Bronchial epithelial cell (primary cell): ENCODE data around the gene MSH2. TPM values are rescaled to one million over a fixed set of nuclear protein-coding genes. Genes with fewer than 3 reads are reported as not detected.
A peak's percentile ranks its signal among the peaks of the same experiment; 100 is the strongest.

Experiments used
- DNase-seq: peaks from one replicate; pipeline ENCODE4 v3.0.0-alpha.2; 2010; ENCODE audit warnings: low read depth
- FAIRE-seq: peaks from 2 replicates; lab custom pipeline; 2011; peaks lifted over from hg19 to GRCh38; lab: Jason Lieb, UNC
- H3K27me3 ChIP-seq: 2 replicates; pipeline ENCODE4 v1.5.1; 2011; ENCODE audit warnings: low read length; ENCODE audit not compliant: control insufficient read depth, insufficient read depth
- H3K36me3 ChIP-seq: 2 replicates; pipeline ENCODE4 v1.5.1; 2011; ENCODE audit warnings: low read length; ENCODE audit not compliant: control insufficient read depth, insufficient read depth
- H3K4me3 ChIP-seq: 2 replicates; pipeline ENCODE4 v1.5.1; 2011; ENCODE audit warnings: mild to moderate bottlenecking, low read depth, low read length, control low read depth
- total RNA-seq: library from RNA; depleted of rRNA; stranded (reverse); fragments of >200 nt; gene quantifications from 2 replicates; pipeline ENCODE4 v1.2.1, GENCODE V29; 2014
- TF ChIP-seq, protein P1 (sequence below): IDR thresholded peaks from 2 replicates; pipeline ENCODE4 v1.5.1; 2011; ENCODE audit warnings: mild to moderate bottlenecking, moderate library complexity, low read length, control low read depth, inconsistent platforms; ENCODE audit not compliant: insufficient read depth, severe bottlenecking

The MSH2 gene
- total RNA-seq, 1 donor from 2014 or later, result 10.0 TPM

DNA sequence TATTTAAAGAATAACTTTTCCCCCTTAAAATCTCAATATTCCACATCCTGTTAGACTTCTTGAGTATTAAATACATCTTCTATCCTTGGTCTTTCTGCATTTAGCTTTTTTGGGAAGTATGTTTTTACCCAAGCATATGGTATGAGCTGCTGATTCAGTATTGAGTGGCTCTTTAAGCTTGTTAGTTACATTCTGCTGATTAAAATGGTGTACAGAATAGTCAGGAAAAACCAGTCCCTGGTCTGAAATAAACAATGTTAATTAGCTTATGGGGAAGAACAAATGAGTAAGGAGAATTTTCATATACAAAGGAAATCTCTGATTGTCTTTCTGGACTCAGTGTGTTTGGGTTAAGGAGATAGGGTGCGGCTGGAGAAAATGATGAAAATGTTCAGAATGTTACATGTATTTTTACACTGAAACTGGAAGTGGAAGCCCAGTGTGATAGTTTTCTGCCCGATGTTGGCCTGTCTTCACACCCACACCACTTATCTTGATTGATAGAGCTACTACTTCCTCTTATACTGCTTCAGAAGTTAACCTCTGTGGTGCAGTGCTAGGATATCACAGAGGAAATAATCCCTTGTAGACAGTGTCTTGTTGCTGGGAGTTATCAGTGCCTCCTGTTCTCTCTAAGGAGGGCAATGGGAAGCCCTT, 84.0 kb downstream of the MSH2 start:
- DNase-seq, result no peak
- TF ChIP-seq, protein P1, sequence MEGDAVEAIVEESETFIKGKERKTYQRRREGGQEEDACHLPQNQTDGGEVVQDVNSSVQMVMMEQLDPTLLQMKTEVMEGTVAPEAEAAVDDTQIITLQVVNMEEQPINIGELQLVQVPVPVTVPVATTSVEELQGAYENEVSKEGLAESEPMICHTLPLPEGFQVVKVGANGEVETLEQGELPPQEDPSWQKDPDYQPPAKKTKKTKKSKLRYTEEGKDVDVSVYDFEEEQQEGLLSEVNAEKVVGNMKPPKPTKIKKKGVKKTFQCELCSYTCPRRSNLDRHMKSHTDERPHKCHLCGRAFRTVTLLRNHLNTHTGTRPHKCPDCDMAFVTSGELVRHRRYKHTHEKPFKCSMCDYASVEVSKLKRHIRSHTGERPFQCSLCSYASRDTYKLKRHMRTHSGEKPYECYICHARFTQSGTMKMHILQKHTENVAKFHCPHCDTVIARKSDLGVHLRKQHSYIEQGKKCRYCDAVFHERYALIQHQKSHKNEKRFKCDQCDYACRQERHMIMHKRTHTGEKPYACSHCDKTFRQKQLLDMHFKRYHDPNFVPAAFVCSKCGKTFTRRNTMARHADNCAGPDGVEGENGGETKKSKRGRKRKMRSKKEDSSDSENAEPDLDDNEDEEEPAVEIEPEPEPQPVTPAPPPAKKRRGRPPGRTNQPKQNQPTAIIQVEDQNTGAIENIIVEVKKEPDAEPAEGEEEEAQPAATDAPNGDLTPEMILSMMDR, result no peak
- Histone ChIP-seq H3K4me3 (no peak overlapping the region), H3K36me3 (no peaks in the 10 kb centered on the region), H3K27me3 (no peaks in the 10 kb centered on the region)
- no peak for FAIRE-seq

DNA sequence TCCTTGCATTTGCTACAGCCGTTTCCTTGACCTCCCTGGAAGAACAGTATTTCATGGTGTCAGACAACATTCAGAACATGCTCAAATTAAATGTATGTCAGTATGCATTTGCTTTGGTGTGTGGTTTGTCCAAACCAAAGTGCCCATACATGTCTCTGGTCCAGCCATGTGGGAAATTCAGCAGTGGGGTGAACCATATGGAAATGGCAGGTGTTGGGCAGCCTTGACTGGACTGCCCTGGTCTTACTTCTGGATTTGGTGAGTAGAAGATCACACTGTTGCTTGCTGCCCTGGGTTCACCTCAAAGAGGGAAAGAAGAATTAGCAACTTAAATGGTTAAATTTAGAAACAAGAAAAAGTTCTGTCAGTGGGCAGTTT, 84.5 kb downstream of the MSH2 start:
- Histone ChIP-seq H3K36me3 (no peaks in the 10 kb centered on the region), H3K4me3 (no peak overlapping the region), H3K27me3 (no peaks in the 10 kb centered on the region)
- DNase-seq, result no peak
- TF ChIP-seq, protein P1, result no peak
- FAIRE-seq, result no peak

DNA sequence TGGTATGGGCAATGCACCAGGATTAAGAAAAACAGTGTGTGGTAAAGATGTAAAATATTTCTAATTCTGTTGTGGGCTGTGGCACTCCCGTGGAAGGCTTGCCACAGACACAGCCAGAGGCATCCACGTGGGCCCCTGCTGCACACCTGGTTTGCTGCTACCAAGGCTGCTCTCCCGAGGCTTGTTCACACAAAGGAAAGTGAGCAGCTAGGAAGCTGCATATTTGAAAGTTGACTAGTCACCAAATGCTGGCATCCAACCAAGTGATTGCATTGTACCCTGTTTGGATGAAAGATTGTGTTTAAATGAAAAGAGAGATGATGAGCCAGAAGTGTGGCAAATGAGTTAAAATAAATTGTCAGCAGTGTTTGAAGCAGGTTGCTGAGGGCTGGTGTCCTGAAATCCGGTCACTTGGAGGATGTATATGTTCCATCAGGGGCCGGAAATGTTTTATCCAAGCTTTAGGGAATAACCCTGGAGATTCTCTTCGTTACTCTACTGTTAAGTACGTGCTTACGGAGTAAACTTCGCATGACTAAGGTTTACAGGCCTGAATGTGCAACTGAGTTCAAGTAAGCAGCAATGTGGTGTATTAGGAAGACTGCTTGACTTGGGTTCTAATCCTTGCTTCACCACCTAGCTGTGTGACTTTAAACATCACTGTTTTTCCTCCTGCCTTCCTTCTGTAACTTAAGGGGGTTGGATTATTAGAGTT, 86.1 kb downstream of the MSH2 start:
- TF ChIP-seq, protein P1, result no peak
- no peaks in the 10 kb centered on the region for H3K36me3 ChIP-seq
- FAIRE-seq (no peak), DNase-seq (peak; percentile 91)
- no peak overlapping the region for H3K4me3 ChIP-seq
- no peaks in the 10 kb centered on the region for H3K27me3 ChIP-seq

DNA sequence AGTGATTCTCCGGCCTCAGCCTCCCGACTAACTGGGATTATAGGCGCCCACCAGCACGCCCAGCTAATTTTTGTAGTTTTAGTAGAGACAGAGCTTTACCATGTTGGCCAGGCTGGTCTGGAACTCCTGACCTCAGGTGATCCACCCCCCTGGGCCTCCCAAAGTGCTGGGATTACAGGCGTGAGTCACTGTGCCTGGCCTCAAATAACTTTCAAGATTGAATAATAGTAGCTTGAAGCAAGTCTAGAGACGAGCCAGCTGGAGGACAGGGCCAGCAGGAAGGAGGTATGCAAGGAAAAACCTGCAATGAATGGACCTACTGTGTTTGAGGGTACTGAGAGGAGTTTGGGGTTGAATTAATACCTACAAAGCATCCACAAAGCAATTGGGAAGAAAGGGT, 87.5 kb downstream of the MSH2 start:
- Histone ChIP-seq H3K4me3 (no peak overlapping the region), H3K36me3 (no peaks in the 10 kb centered on the region), H3K27me3 (no peaks in the 10 kb centered on the region)
- TF ChIP-seq, protein P1, result no peak
- FAIRE-seq (no peak), DNase-seq (no peak)

DNA sequence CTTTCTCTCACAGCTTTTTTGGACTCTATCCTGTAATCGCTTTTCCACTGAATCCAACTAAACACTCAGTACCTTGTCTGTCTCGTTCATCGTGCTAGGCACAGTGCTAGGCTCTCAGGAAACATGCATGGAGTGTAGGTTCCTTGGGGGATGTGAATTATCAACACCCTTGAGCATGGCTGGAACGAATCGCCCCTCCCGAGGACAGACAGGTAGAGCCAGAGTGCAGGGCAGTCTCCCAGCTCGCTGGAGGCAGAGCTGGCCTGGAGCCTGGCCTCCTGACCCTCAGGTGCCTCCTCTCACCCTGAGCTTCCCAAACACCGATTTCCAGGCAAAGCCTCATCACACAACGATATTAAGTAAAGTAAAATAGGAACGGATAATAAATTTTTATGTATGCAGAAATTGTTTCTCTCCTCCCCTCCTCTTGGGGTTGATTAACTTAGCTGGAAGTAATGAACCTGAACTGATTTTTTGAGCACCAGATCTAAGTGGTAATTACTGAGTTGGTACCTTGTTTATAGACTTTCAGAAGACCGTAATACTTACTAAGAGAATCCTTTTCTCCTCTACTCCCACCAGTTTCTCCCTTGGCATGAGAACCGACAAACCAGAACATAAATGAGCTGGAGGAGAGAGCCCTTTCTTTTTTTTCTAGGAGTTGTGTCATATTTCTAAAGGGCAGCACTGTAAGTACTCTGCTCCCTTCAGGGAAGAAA, 90.5 kb downstream of the MSH2 start:
- TF ChIP-seq, protein P1, result no peak
- Histone ChIP-seq H3K27me3 (no peaks in the 10 kb centered on the region), H3K4me3 (no peak overlapping the region), H3K36me3 (no peaks in the 10 kb centered on the region)
- DNase-seq (no peak), FAIRE-seq (no peak)
